HepG2 (cell line): ENCODE data around the gene BBS4. TPM values are rescaled to one million over a fixed set of nuclear protein-coding genes. Genes with fewer than 3 reads are reported as not detected.

ENCODE experiments used
- AFF4 ChIP-seq: sonication (generic); formaldehyde crosslinking; IDR thresholded peaks from 2 replicates; pipeline ENCODE4 v1.4.0; 2020; ENCODE audit warnings: missing genetic modification reagents
- ARID2 ChIP-seq: sonication (generic); formaldehyde crosslinking; IDR thresholded peaks from 2 replicates; pipeline ENCODE4 v1.8.1; 2022; ENCODE audit warnings: mild to moderate bottlenecking, missing genetic modification reagents, borderline replicate concordance
- ATF5 ChIP-seq: sonication (generic); formaldehyde crosslinking; IDR thresholded peaks from 2 replicates; pipeline ENCODE4 v1.4.0; 2020; ENCODE audit warnings: mild to moderate bottlenecking, low read depth, missing genetic modification reagents
- BRD4 ChIP-seq: sonication (generic); formaldehyde crosslinking; IDR thresholded peaks from 2 replicates; pipeline ENCODE4 v1.4.0; 2020; ENCODE audit warnings: missing genetic modification reagents
- ELF4 ChIP-seq: sonication (generic); formaldehyde crosslinking; IDR thresholded peaks from 2 replicates; pipeline ENCODE4 v1.5.0; 2020; ENCODE audit warnings: missing genetic modification reagents, mild to moderate bottlenecking, moderate library complexity, borderline replicate concordance
- FLYWCH1 ChIP-seq: sonication (generic); formaldehyde crosslinking; IDR thresholded peaks from 2 replicates; pipeline ENCODE4 v1.8.1; 2023; ENCODE audit warnings: mild to moderate bottlenecking, missing genetic modification reagents
- FOXC1 ChIP-seq: sonication (generic); formaldehyde crosslinking; IDR thresholded peaks from 2 replicates; pipeline ENCODE4 v1.8.0; 2022; ENCODE audit warnings: mild to moderate bottlenecking, missing genetic modification reagents, borderline replicate concordance
- IKZF1 ChIP-seq: fragments of 450-650 bp; IDR thresholded peaks from 2 replicates; pipeline ENCODE4 v1.7.1; 2016
- POGZ ChIP-seq: sonication (generic); formaldehyde crosslinking; IDR thresholded peaks from 2 replicates; pipeline ENCODE4 v1.4.0; 2020; ENCODE audit warnings: mild to moderate bottlenecking, missing genetic modification reagents
- RFXAP ChIP-seq: sonication (generic); formaldehyde crosslinking; IDR thresholded peaks from 2 replicates; pipeline ENCODE4 v1.4.0; 2020; ENCODE audit warnings: missing genetic modification reagents, borderline replicate concordance
- SNRNP70 ChIP-seq: fragments of 200-400 bp; formaldehyde crosslinking; IDR thresholded peaks from 2 replicates; pipeline ENCODE4 v1.6.1; 2017; ENCODE audit warnings: mild to moderate bottlenecking, low read depth, low read length, moderate library complexity
- TEAD3 ChIP-seq: optimal IDR thresholded peaks from 2 replicates; pipeline ENCODE3; 2016; ENCODE audit warnings: borderline replicate concordance
- TFAP4 ChIP-seq: sonication (generic); IDR thresholded peaks from 2 replicates; pipeline ENCODE4 v1.6.1; 2016; ENCODE audit warnings: low read depth, borderline replicate concordance
- UBTF ChIP-seq: sonication (generic); formaldehyde crosslinking; IDR thresholded peaks from 2 replicates; pipeline ENCODE4 v1.4.0; 2020; ENCODE audit warnings: mild to moderate bottlenecking, missing genetic modification reagents
- ZFY ChIP-seq: sonication (generic); formaldehyde crosslinking; IDR thresholded peaks from 2 replicates; pipeline ENCODE4 v1.4.0; 2020; ENCODE audit warnings: missing genetic modification reagents
- ZMYM3 ChIP-seq: sonication (generic); formaldehyde crosslinking; IDR thresholded peaks from 2 replicates; pipeline ENCODE4 v1.5.1; 2020; ENCODE audit warnings: mild to moderate bottlenecking, missing genetic modification reagents
- ZNF264 ChIP-seq: sonication (generic); formaldehyde crosslinking; IDR thresholded peaks from 2 replicates; pipeline ENCODE4 v1.4.0; 2020; ENCODE audit warnings: missing genetic modification reagents
- ZNF329 ChIP-seq: sonication (generic); formaldehyde crosslinking; IDR thresholded peaks from 2 replicates; pipeline ENCODE4 v1.9.0; 2021; ENCODE audit warnings: low read depth, mild to moderate bottlenecking, missing genetic modification reagents
- ZNF451 ChIP-seq: sonication (generic); formaldehyde crosslinking; IDR thresholded peaks from 2 replicates; pipeline ENCODE4 v1.5.0; 2020; ENCODE audit warnings: mild to moderate bottlenecking, missing genetic modification reagents
- ZNF619 ChIP-seq: sonication (generic); formaldehyde crosslinking; IDR thresholded peaks from 2 replicates; pipeline ENCODE4 v1.4.0; 2020; ENCODE audit warnings: mild to moderate bottlenecking, missing genetic modification reagents
- ZUFSP ChIP-seq: sonication (generic); formaldehyde crosslinking; IDR thresholded peaks from 2 replicates; pipeline ENCODE4 v1.9.0; 2021; ENCODE audit warnings: missing genetic modification reagents, mild to moderate bottlenecking, borderline replicate concordance
- polyA plus RNA-seq, 8 experiments: library from polyadenylated mRNA; depleted of rRNA in 3 of 8; stranded (reverse) in 7 of 8; unstranded in 1 of 8; fragments of >200 nt; fragmentation: Illumina TruSeq in 4 of 8; extraction: Trizol in 4 of 8; gene quantifications; 2 replicates each; pipeline versions ENCODE4 v1.2.1 to v1.2.3, GENCODE V29; 2011 to 2016; ENCODE audit warnings: low read depth in 4 of 8, missing spikeins in 1 of 8, mixed read lengths in 1 of 8; ENCODE audit not compliant: insufficient read depth in 1 of 8
- total RNA-seq, 5 experiments: library from RNA; depleted of rRNA; stranded (reverse); fragments of >200 nt; fragmentation: Illumina TruSeq; extraction: Trizol; gene quantifications; 2 replicates each; pipeline ENCODE4 v1.2.3, GENCODE V29; 2016; ENCODE audit warnings: low read depth in 1 of 5

BBS4 gene
- total and polyA plus RNA-seq, 2 of the 13 experiments (the other 11 are each of a cell fraction or from before 2014, with no cell fraction given) = 16.0 to 21.3 TPM

GRCh38 chr15:72727154-72727553 lies 41.1 kb downstream of the BBS4 start (continued):
- TF ChIP-seq ZUFSP (CRISPR knock-in tag) (no peak), ZNF619 (CRISPR knock-in tag) (no peak), ELF4 (no peak), ZNF451 (CRISPR knock-in tag) (no peak), ZNF329 (no peak), FOXC1 (CRISPR knock-in tag) (no peak), BRD4 (no peak), IKZF1 (no peak), AFF4 (no peak), ATF5 (CRISPR knock-in tag) (no peak), UBTF (CRISPR knock-in tag) (no peak), FLYWCH1 (CRISPR knock-in tag) (no peak), TEAD3 (CRISPR knock-in tag) (no peak), ARID2 (CRISPR knock-in tag) (no peak), SNRNP70 (no peak), TFAP4 (no peak), ZMYM3 (CRISPR knock-in tag) (no peak), ZFY (CRISPR knock-in tag) (no peak), ZNF264 (CRISPR knock-in tag) (no peak), POGZ (CRISPR knock-in tag) (no peak), RFXAP (CRISPR knock-in tag) (no peak)
